ENCODE results near the gene RCAN2.

- no peak for TF ChIP-seq CTCF (IDR thresholded peaks at IDR 0.05; ENCODE audit: low read length)
- TF ChIP-seq EZH2 (optimal IDR thresholded peaks at IDR 0.05; ENCODE audit: low read depth, low read length) = no peak
Observed at GRCh38 chr6:46189726-46190125, 301.5 kb downstream of the RCAN2 start.
